ENCODE data around the gene ZBTB20. TPM values are rescaled to one million over a fixed set of nuclear protein-coding genes. Genes with fewer than 3 reads are reported as not detected.

ZBTB20 gene
- total and polyA plus RNA-seq, 12 donors: 2.8 to 167 (median 108) TPM

DNA sequence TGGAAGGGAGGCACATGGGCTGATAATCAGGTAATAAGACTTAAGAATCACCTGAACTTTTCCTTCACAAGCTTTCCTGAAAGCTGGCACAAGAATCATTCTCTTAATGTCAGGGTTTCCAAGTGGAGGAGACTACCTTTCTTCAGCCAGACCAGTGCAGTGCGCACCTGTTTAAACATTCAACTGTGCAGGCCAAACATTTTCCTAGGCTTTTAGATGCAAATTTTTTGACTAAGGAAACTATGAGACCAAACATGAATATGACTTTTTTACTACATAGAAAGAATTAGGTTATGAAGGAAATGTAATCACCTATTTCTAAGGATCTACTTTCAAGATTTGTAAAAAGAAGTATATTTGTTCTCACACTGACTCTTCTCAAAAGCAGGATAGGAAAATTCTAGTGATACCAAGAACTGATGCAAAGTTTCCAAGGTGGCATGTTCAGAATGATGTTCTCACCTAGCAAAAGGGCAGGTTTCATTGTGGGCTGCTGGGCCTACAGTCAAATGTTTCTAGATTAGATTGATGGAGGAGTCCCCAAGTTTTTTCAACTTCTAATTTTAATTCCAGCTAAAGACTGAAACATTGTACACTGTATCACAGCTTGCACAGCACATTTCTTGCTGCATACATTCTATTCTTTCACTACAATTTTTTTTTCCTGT lies 514.2 kb downstream of the ZBTB20 start:
- Histone ChIP-seq H3K27ac (no peak overlapping the region), H3K36me3 (replicated peaks in 1 of 2) (no peaks in the 10 kb centered on the region), H3K4me1 (replicated peaks in 1 of 2) (peaks cover 0 to 7% of the 10 kb centered on the region in 2 donors), H3K9me3 (replicated peaks in 1 of 3) (no peaks in the 10 kb centered on the region), H3K4me3 (no peak overlapping the region), H3K27me3 (no peaks in the 10 kb centered on the region)
- 90 to 100% (median 97%) methylated on average over 1 of the region's 1 CpG for WGBS, 4 donors
- no peak for DNase-seq
- intact Hi-C loops (cut with DNase I): no loop called here
- TF ChIP-seq, protein P1, sequence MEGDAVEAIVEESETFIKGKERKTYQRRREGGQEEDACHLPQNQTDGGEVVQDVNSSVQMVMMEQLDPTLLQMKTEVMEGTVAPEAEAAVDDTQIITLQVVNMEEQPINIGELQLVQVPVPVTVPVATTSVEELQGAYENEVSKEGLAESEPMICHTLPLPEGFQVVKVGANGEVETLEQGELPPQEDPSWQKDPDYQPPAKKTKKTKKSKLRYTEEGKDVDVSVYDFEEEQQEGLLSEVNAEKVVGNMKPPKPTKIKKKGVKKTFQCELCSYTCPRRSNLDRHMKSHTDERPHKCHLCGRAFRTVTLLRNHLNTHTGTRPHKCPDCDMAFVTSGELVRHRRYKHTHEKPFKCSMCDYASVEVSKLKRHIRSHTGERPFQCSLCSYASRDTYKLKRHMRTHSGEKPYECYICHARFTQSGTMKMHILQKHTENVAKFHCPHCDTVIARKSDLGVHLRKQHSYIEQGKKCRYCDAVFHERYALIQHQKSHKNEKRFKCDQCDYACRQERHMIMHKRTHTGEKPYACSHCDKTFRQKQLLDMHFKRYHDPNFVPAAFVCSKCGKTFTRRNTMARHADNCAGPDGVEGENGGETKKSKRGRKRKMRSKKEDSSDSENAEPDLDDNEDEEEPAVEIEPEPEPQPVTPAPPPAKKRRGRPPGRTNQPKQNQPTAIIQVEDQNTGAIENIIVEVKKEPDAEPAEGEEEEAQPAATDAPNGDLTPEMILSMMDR (IDR thresholded peaks at IDR 0.05): no peak
- TF ChIP-seq POLR2A (IDR thresholded peaks at IDR 0.05): no peak

DNA sequence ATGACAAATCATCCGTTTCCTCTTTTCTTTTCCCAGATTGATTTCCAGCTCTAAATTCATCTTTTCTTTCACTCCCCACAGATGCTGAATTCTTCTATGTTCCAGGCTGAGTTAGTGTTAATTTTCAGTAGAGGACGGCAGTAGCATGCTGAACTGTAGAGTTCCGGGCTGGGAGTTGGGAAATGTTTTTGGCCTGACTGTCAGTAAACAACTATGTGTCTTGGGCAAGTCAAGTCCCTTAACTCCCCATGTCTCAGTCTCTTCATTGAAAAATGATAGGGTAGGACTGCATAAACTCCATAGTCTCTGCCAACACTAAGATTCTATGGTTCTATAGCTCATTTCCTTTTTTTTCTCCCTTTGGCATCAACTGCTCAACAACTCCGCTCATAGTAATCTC lies 519.3 kb downstream of the ZBTB20 start:
- Histone ChIP-seq H3K27ac (peak overlapping the region in 3 of 5 donors; percentile 6 to 95 (median 63)), H3K4me1 (replicated peaks in 1 of 2) (peaks cover 22 to 43% of the 10 kb centered on the region in 2 donors), H3K4me3 (no peak overlapping the region), H3K27me3 (no peaks in the 10 kb centered on the region), H3K9me3 (replicated peaks in 1 of 3) (no peaks in the 10 kb centered on the region), H3K36me3 (replicated peaks in 1 of 2) (no peaks in the 10 kb centered on the region)
- WGBS, 4 donors: 42 to 55% (median 51%) methylated on average over 4 of the region's 4 CpGs
- intact Hi-C loops (cut with DNase I): no loop called here
- TF ChIP-seq, protein P1 (IDR thresholded peaks at IDR 0.05): no peak
- no peak for TF ChIP-seq POLR2A (IDR thresholded peaks at IDR 0.05)
- DNase-seq: peak in 6 of 7 donors; percentile 37 to 73 (median 50)

DNA sequence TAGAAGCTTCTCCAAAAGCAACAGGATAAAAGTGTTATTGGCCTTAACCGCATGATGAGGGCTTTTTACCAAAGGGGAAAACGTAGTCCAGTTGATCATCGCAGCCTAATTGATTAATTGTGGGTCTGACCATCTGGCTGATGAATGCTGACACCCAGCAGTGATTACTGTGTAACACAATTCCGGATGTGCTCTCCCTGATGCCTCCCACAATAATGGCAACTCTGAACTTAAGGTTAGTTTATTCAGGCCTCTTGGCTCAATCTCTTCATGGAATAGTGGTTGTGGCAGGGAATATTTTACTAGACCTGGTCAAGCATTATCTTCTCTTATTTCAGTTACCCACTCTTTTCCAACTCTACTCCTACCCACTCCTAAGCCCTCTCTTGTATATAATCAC lies 520.3 kb downstream of the ZBTB20 start:
- Histone ChIP-seq H3K4me3 (no peak overlapping the region), H3K27me3 (no peaks in the 10 kb centered on the region), H3K9me3 (replicated peaks in 1 of 3) (no peaks in the 10 kb centered on the region), H3K36me3 (replicated peaks in 1 of 2) (no peaks in the 10 kb centered on the region), H3K4me1 (replicated peaks in 1 of 2) (peaks cover 27 to 53% of the 10 kb centered on the region in 2 donors), H3K27ac (peak overlapping the region in 3 of 5 donors; percentile 63 to 95 (median 95))
- WGBS, 4 donors: 61 to 81% (median 78%) methylated on average over 4 of the region's 4 CpGs
- TF ChIP-seq POLR2A (IDR thresholded peaks at IDR 0.05): no peak
- TF ChIP-seq, protein P1 (IDR thresholded peaks at IDR 0.05): no peak
- no peak for DNase-seq
- intact Hi-C loops (cut with DNase I): no loop called here

DNA sequence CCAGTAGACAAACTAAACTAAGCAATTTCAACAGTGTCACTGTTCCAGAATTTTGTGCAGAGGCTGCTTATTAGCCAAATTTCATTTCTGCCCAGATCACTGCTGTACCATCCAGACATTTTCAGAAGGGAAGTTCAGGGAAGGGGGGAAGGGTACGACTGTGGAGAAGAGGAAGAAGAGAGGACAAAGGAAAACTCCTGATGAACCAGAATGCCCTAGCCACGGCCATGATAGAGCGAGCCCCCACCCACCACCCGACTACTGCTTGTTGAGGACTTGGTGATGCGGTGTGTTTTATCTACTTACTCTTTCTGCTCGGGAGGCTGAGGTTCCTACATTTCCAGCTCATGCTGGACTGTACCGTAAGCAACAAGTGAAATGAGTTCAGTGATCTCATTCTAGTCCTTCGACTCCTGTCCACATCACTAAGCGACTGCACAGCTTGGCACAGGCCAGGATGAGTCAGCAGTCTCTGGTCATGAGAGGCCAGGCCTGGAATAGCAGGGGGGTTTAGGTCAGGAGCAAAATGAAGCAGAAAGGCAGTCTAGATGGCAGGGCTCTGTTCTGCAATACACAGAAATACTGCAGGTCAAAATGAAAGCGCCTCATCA lies 522.4 kb downstream of the ZBTB20 start:
- WGBS, 4 donors: 7 to 11% (median 9%) methylated on average over 8 to 10 of the region's 10 CpGs
- TF ChIP-seq POLR2A (IDR thresholded peaks at IDR 0.05): peak; percentile 83 to 98
- TF ChIP-seq, protein P1 (IDR thresholded peaks at IDR 0.05): peak in 1 of 6 experiments; percentile 17
- DNase-seq: peak; percentile 93 to 99 (median 98)

More for the DNA sequence above, 522.4 kb downstream of the ZBTB20 start:
- Histone ChIP-seq H3K4me3 (peak overlapping the region in 2 of 4 donors; percentile 30 to 58), H3K9me3 (replicated peaks in 1 of 3) (no peaks in the 10 kb centered on the region), H3K36me3 (replicated peaks in 1 of 2) (no peaks in the 10 kb centered on the region), H3K27me3 (no peaks in the 10 kb centered on the region), H3K27ac (peak overlapping the region; percentile 81 to 99 (median 95)), H3K4me1 (replicated peaks in 1 of 2) (peaks cover 27 to 64% of the 10 kb centered on the region in 2 donors)
- intact Hi-C loops (cut with DNase I): no loop called here
